ENCODE data around the gene NDUFV3.
"Not testable (repeated sequence)": the region's sequence is repeated elsewhere in the genome, so short reads cannot be mapped to it uniquely, and the experiment has no call there.

The NDUFV3 gene

DNA sequence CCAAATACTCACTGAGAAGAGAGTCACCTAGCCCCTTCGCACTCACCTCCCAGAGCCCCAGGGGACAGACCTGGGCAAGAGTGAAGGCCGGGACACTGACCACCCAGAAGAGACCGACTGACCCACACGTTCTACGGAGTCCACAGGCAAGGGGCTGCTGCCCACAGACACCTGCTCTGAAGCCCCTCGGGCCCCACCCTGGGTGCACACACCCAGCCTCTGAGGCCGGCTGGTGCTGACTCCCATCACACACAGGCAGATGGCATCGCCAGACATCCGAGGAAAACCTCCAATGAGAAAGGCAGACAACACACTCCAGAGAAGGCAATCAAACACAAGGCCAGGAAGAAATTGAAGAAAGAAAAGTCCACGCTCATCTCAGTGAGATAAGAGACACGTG, 35.9 kb upstream of the NDUFV3 start:
- no peak for DNase-seq

DNA sequence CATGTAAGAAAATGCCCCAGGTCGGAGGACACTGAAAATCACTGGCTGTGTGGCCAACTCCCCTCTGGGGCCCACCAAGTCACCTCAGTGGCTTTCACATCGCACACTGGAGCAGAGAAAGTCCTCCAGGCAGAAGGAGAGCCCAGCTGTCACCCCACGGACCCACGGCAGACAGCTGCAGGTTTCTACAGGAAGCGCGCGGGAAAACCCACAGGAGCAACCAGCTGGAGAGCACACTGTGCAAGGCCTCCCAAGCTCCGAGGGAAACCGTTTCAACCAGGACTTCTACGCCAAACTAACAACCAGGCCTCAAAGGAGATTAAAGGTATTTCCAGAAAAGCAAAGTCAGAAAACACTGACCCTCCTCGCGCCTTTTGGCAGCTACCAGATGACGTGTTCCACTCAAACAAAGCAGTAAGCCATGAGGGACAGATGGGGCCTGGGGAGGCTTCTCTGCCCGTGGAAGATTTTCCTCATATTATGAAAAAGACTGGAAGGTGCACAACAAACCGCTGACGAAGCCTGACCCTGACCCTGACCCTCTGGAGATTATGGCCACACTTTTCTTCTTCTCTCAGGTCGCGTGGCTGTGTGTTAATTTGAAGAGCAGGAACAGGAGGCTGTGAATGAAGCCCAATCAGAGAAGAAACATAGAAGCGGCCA, 34.8 kb upstream of the NDUFV3 start:
- DNase-seq, result no peak

DNA sequence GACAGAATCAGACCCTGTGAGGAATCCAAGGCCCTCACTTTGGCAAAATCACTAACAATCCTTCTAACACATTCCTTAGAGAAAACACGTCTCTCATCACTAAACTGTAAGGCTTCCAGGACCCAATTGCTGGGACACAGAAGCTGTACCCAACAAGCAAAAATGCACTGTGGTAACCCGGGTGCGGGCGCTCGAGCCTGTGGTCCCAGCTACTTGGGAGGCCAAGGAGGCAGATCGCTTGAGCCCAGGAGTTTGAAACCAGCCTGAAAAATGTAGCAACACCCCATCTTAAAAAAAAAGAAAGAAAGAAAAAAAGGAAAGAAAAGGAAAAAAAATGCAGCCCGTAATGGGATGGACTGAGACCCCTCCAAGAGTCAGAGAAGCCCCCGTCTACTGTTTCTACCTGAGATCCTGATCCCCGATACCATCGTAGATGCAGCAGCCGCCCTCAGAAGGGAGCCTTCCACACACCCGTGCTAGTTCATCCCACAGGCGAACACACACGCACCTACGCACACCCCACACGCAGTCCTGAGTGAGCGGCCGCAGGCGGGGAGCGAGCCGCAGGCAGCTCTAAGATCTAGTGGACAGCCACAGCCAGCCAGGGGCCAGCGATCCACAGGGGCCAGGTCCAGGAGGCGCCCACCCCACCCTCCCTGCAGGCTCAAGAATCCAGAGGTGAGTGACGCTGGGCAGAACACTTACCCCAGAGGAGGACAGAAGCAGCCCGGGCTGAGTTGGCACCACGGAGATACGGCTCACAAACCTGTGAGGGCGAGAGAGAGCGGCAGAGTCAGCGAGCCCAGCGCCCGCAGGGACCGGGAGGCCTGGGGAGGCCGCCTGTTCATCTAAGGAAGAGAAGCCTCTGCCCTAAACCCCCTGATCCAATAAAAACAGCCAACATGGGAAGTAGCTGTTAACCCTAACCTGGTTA, 33.9 kb upstream of the NDUFV3 start:
- DNase-seq, result no peak

DNA sequence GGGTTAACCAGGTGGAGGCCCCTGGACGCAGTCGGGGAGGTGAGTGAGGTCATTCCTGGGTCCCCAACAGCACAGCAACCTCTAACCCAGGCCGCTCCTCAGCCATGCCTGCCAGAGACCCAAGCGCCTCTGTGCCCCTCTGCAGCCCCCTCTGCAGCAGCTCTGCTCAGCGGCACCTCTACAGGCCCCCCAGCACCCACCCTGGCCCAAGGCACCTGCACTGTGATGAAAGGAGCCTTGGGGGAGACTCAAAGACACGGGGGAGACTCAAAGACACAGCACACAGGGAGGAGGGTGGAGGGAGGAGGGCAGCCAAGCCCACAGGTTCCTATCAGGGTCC, 33.2 kb upstream of the NDUFV3 start:
- DNase-seq, result no peak

DNA sequence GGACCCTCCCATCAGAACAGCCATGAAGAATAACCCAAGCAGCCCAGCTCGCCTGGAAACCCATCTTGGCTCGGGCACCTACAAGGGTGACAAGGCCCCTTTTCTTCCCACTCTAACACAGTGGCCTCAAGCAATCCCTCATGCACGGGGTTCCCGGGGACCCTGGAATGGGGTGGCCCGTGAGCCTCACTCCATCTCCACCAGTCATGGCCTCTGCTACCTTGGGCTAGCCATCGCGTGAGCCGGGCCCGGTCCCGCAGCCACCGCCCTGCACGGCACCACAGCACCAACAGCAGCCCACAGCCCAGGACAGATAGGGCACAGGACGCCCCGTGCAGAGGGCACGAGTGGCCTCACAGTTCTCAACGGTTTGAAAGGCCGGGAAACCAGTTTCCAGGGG, 32.8 kb upstream of the NDUFV3 start:
- DNase-seq, result no peak

DNA sequence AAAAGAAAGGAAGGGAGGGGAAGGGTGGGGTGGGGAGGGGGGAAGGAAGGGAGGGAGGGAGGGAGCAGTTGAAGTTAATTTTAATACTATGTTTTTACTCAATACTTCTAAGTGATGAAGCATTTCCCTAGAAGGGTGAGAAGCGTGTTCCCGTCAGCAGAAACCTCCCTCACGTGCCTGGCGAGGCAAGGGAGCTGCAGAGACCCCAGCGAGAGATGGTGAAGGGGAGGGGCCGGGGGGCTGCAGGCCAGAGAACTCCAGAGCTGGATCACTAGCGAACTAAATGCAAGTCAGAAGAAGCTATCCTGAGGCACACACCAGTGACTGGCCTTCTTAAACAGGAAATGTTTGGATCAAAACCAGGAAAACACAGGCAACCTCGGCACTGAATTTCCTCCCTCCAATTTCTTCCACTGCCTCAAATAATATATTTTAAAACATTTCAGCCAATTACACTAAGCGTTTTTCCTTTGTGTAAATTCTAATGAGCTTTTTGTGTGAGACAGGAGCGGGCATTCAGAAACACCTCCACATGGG, 31.7 kb upstream of the NDUFV3 start:
- DNase-seq, result no peak

DNA sequence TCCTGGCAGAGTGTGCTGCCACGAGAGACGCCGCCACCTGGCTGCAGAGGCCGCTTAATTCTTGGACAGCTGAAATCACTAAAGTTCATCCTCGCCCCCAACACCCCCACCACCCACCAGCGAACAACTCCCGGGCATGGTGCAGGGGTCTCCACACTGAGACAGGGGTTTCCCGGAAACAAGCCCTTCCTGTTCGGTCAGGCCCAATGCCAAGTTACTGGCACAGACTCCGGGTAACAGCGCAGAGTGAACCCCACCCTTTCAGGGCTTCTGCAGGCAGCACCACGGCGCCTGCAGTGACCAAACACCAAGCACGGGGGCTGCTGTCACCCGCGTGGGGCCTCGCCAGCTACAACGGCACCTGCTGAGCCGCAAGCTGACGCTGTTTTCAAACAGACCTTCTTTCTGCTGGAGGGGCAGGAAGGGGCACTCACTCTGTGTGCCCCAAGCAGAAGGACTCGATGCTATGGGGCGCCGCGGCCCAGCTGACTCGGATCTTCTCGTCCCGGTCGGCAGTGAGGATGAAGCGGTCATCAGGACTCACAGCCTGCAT, 31.2 kb upstream of the NDUFV3 start:
- no peak for DNase-seq

DNA sequence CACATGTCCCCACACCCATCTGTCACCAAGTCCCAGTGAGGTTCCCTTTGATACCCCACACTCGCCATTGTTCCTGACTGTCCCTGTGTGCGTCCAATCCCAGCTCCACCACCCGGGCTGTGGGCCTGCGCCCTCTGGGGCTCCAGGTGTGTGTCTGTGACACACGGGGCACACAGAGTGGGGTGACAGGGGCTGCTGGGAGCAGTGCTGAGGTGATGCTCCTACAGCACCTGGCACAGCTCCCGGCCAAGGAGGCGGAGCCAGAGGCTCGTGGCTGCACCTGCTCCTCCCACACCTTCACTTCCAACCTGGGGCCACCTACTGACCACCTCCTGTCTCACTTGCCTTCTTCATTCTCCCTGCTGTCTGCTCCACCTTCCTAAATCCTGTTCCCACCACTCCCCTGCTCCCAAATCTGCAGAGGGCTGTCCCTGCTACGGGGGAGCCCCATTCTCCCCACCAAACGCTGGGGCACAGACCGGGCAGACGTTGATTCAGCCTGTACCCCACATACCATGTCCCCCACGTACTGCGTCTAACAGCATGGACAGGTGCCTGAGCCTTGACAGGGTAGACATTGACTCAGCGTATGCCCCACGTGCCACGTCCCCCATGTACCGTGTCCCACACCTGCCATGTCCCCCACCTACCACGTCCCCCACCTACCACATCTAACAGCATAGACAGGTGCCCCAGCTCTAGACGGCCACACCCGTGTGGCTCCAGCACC, 30.2 kb upstream of the NDUFV3 start:
- no peak for DNase-seq

DNA sequence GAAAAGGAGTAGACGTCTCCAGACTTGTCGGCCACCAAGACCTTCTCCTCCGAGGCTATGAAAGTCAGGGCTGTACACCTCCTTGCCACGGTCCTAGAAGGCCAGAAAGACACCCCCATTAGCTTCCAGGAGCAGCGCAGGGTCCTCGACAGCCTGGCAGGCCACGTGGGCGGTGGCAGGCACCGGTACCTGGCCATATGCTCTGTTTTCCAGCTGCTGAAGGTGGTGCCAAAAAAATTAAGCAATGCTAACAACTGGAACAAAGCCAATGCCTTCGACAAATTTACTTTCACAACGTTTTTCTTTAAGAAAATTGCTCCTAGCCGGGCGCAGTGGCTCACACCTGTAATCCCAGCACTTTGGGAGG, 29.6 kb upstream of the NDUFV3 start:
- no peak for DNase-seq

DNA sequence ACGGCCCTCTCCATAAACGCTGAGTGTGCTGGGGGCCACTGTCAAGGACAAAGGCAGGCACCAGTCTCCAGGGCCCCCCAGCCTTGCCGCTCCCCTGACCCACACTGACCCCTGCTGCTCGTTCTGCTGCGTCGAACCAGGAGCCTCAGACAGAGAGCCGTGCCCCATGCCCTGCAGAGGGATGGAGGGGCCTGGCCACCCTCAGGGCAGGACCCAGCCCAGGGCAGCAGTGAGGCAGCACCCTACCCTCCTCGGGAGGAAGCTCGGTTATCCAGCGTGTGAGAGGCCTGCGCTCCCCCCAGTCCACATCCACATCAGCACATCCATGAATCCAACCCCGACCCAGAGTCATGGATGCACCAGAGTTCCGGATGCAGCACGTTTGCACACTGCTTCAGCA, 28.8 kb upstream of the NDUFV3 start:
- DNase-seq, result no peak

DNA sequence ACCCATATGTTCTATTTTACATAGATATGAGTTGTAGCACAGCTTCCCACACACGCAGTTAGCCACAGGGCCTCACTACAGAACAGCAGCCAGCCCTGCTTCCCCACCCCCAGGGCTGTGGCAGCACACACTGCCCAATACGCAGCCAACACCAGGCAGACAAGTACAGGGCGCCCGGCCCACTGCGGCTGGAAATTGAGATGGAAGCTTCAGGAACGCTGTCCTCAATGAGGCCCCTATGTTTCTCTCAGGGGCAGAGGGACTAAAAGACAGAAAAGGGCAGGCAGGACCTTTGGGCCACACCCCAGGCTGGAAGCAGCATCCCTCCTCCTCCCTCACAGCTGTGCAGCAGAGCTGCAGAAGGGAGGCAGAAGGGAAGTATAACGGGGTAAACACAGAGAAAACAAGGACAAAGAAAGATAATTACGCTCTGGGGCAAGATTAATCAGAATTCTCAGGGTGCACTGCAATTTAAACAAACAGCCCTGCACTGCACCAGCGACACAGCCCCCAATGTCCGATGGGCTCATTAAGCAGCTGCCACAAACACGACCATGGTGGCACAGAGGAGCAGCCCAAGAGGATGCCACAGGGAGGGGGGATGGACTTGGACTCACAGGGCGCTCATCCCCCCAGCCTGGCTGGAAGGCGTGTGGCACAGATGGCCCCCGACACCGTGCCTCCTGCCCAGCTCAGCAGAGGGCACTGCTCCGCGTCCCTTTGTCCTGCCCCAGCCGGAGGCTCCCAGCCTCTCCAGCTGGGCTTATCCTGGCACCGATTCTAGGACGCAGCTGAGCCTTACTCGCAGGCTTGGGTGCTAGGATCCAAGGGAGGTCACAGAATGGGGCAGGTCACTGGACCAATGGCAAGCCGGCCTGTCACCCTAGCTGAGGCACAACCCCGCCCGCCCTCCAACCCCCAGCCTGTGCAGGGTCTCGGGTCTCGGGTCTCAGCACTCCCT, 28.0 kb upstream of the NDUFV3 start:
- no peak for DNase-seq

DNA sequence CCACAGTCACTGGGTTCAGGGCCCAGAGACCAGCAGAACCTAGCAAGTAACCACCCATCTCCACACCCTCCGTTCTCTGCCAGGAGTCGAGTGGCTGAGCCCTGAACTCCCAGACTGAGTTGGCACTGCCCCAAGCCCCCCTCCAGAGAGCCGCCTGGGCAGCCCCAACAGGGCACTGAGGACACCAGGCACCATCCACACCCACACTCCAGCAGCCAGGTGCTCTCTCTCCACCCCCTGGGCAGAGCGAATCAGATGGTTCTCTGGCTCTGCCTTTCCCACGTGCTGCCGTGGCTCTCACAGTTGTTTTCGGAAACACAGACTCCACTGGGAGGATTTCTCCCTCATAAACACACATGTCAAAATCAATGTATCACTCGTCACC, 27.3 kb upstream of the NDUFV3 start:
- no peak for DNase-seq

DNA sequence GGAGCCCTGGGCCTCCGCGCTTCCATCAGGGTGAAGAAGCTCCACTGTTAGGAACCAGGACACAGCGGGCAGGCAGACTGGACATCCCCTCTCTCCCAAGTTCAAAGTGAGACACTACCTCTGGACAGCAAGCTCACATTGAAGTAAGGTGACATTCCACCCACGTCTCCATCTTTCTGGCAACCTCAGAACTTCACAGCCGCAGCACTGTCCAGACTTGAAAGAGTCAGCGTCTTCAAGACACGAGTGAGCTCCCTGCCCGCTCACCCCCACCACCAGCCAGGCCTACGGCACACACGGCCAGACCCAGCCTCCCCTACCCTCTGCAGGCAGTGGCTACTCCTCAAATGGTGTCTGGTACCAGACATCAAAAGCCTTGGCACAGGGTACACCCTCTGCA, 24.9 kb upstream of the NDUFV3 start:
- no peak for DNase-seq

DNA sequence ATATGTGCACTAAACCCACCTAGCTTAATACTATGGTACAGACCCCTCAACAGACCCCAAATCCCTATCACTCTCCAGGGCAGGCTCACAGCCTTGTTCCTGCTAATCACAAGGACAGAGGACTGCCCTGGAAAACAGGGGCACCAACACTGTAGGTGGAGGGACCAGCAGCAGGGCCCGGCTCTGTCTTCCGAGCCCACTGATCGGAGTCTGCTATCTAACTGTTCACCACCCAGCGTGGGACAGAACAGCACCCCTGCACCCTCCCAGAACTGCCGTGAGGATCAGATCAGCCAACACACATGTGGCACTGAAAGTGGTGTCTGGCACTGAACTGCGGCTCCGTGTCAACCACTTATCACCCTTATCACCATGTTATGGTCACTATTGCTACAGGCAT, 20.0 kb upstream of the NDUFV3 start:
- no peak for DNase-seq

DNA sequence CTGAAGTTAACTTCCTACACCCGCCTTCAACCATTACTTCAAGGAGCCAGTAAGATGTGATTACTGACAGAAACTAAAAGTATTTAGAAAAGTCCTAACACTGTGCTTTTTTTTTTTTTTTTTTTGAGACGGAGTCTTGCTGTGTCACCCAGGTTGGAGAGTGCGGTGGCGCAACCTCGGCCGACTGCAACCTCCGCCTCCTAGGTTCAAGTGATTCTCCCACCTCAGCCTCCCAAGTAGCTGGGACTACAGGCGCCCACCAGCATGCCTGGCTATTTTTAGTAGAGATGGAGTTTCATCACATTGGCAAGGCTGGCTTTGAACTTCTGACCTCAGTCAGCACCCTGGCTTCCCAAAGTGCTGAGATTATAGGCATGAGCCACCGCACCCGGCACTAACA, 17.3 kb upstream of the NDUFV3 start:
- DNase-seq, result not testable (repeated sequence)

DNA sequence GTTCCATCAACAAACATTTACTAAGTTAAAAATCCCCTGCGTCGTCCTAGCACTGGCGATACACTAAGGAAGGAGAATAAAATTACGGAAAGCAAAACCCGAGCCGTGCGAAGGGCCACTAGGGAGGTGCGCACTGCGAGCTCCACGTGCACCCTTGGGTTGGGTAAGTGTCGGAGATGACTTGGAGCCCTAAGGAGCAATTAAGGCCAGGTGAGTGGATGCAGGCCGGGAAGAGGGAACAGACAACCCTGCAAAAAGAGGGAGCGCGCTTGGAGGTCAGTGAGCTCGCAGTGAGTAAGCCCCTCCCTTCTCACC, 14.5 kb upstream of the NDUFV3 start:
- no peak for DNase-seq

DNA sequence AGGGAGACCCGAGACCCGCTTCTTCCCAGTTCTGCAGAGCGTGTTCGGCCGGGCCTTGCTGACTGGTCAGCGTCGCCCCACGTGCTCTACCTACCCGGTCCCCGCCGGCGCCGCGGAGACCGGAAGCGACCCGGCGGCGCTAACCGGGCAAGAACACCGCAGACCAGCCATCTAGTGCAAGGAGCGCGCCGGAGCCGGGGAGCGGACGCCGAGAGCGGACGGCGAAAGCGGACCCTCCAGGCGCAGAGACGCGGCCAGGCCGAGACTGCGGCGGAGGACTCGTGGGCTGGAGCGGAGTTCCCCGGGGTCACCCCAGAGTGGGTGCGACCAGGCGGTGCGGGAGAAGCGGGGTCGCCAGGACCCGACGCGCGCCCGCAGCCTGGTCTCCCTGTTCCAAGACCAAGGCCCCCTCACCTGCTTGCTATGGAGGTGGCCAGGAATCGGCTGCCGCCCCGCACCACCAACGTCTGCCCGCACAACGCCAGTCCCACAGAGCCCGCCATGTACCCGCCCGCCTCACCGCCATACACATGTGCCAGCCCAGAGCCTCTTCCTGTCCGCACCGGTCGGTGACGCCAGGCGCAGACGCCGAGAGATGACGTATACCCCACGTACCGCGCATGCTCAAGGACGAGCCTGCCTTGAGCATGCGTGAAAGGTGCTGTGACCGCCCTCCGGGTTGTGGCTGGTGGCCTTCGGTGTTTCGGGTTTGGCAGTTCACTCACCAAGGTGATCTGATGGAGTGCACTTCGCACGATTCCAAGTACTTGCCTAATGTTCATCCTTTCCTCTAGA, 13.9 kb upstream of the NDUFV3 start, which contains the start of gene WDR4:
Gene WDR4, minus strand, starts transcription at position 547 of the 795 bp plus-strand sequence. Its CDS starts 44 bp downstream, at position 503.
- DNase-seq, result peak; percentile 98

DNA sequence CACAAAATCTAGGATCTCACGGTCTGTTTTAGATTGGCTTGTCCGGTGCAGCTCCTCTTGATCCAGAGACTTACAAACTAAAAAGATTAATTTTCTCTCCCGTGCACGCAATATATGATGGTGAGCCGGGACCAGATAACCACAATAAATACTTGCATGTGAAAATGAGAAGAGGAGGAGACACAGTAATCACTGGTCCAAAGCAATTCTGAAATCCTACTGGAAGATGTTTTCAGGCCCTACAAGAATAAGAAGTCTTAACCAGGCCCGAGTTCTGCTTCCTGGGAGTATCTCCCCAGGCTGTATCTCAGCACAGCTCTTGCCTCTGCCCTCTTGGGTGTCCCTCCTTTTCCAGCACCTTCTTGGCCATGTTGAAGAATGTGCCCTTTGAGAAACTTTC, 12.8 kb upstream of the NDUFV3 start:
- DNase-seq, result no peak

DNA sequence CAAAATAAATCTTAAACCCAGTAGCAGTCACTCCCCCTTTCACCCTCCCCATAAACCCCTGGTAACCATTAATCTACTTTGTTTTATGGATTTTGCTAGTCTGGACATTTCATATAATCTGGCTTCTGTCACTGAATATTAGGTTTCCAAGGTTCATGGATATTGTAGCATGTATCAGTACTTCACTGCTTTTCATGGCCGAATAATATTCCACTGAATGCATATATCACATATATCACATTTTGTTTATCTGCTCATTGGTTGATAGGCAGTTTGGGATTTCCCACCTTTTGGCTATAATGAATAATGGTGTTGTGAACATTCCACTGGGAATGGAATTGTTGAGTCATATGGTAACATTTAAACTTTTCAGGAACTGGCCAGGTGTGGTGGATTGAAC, 9.2 kb upstream of the NDUFV3 start:
- no peak for DNase-seq

DNA sequence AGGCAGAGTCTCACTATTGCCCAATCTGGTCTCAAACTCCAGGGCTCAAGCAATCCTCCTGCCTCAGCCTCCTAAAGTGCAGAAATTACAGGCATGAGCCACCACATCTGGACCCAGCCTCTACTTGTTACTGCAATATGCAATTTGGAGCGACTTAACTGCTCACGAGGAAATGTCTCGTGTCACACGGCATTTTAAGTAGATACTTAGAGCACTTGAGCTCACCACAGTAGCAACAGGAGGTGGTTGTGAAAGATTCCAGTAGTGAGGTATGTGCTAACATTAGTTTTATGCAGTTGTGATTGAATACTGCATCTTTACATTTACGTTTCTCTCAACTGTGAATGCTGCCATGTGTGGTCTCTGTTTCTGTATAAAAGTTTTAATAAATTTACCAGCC, 5.8 kb upstream of the NDUFV3 start:
- no peak for DNase-seq

DNA sequence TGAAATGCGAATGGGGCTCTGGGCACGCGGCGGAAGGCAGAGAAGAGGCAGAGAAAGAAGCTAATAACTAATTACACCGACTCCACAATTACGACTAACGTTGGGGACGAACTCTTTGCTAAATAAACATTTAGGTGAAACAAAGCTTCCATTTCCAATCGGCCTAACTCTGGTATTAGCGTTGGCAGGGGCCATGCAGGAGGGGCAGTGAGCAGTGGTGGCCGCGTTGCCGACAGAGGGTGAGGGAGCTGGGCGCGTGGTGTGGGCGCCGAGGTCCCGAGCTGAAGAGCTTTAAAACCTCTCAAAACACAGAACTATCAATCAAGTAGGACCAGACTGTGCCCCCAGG, 553 bp upstream of the NDUFV3 start:
- DNase-seq, result no peak

DNA sequence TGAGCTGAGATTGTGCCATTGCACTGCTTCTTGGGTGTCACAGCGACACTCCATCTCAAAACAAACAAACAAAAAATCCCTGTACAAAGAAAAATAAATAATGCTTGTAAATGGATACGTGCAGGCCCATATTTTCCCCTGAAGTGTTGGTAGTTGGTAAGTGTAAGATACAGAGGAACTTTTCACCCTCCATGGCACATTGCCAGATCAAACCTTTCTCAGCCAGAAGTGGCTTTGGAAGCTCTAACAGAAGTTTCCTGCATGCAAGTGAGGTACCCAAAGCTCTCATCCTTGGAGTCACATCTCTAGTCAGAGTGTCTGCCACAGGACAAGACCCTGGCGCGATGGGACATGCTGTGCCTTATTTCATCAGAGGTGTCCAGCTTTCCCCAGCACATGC, 7.3 kb downstream of the NDUFV3 start:
- DNase-seq, result no peak

Measured in NCI-H82 (cell line).